DND-41 (cell line): ENCODE results near the gene TBATA.

Source experiments
- ATAC-seq: fragments of 200-7000 bp; cut with Tn5 transposase; 3 replicates; pipeline ENCODE4 v1.9.1; 2021; ENCODE audit warnings: low read depth; ENCODE audit not compliant: insufficient read depth
- DNase-seq: peaks from one replicate; pipeline ENCODE4 v3.0.0-alpha.2; 2020
- H2AFZ ChIP-seq: 2 replicates; pipeline ENCODE4 v1.6.0; 2012; ENCODE audit warnings: low read depth, low read length
- H3K27ac ChIP-seq: 2 replicates; pipeline ENCODE4 v1.5.1; 2012; ENCODE audit warnings: low read length, inconsistent platforms
- H3K27me3 ChIP-seq: fragments of 200-600 bp; sonication (generic); 2 replicates; pipeline ENCODE4 v1.6.0; 2012; ENCODE audit warnings: low read length, mild to moderate bottlenecking, inconsistent platforms; ENCODE audit not compliant: insufficient read depth, poor library complexity
- H3K36me3 ChIP-seq: 2 replicates; pipeline ENCODE4 v1.5.1; 2012; ENCODE audit warnings: low read length, inconsistent platforms; ENCODE audit not compliant: insufficient read depth
- H3K4me1 ChIP-seq: 2 replicates; pipeline ENCODE4 v1.5.1; 2012; ENCODE audit warnings: mild to moderate bottlenecking, low read length; ENCODE audit not compliant: insufficient read depth
- H3K4me2 ChIP-seq: 2 replicates; pipeline ENCODE4 v1.6.0; 2012; ENCODE audit warnings: mild to moderate bottlenecking, moderate library complexity, low read length, inconsistent platforms; ENCODE audit not compliant: insufficient read depth
- H3K4me3 ChIP-seq, 2 experiments: fragments of 200-600 bp in 1 of 2; shearing (Covaris generic) in 1 of 2; 2 replicates each; pipeline ENCODE4 v1.5.1; 2012 to 2016; ENCODE audit warnings: inconsistent platforms in 2 of 2, low read length in 2 of 2, mild to moderate bottlenecking in 2 of 2, low read depth in 1 of 2, moderate library complexity in 1 of 2
- H3K79me2 ChIP-seq: 2 replicates; pipeline ENCODE4 v1.6.0; 2012; ENCODE audit warnings: low read length, inconsistent platforms; ENCODE audit not compliant: insufficient read depth
- H3K9ac ChIP-seq: 2 replicates; pipeline ENCODE4 v1.6.0; 2012; ENCODE audit warnings: low read depth, mild to moderate bottlenecking, inconsistent platforms, low read length, moderate library complexity
- H3K9me3 ChIP-seq: 2 replicates; pipeline ENCODE4 v1.5.1; 2012; ENCODE audit warnings: low read length, moderate library complexity, mild to moderate bottlenecking, inconsistent platforms; ENCODE audit not compliant: insufficient read depth, severe bottlenecking
- H4K20me1 ChIP-seq: 2 replicates; pipeline ENCODE4 v1.6.0; 2012; ENCODE audit warnings: low read length; ENCODE audit not compliant: insufficient read depth
- CTCF ChIP-seq: IDR thresholded peaks from 2 replicates; pipeline ENCODE4 v1.5.1; 2012; ENCODE audit warnings: borderline replicate concordance, low read length, moderate library complexity, mild to moderate bottlenecking; ENCODE audit not compliant: poor library complexity, severe bottlenecking; ENCODE audit errors: extremely low read depth
- EZH2 ChIP-seq: IDR thresholded peaks from 3 replicates; pipeline ENCODE4 v1.6.1; 2012; ENCODE audit warnings: borderline replicate concordance, low read depth, mild to moderate bottlenecking, moderate library complexity, low read length, inconsistent platforms; ENCODE audit not compliant: severe bottlenecking

The TBATA gene

GRCh38 chr10:70762441-70763175 lies 22.6 kb downstream of the TBATA start:
- DNase-seq = no peak
- Histone ChIP-seq H3K4me3 (no peak overlapping the region), H3K9ac (no peak overlapping the region), H3K4me1 (peaks cover 30% of the 10 kb centered on the region), H2AFZ (no peak overlapping the region), H3K27me3 (no peaks in the 10 kb centered on the region), H3K27ac (no peak overlapping the region), H4K20me1 (no peaks in the 10 kb centered on the region), H3K79me2 (no peaks in the 10 kb centered on the region), H3K9me3 (peaks cover 20% of the 10 kb centered on the region), H3K36me3 (no peaks in the 10 kb centered on the region), H3K4me2 (no peak overlapping the region)
- TF ChIP-seq EZH2 (no peak), CTCF (no peak)
- ATAC-seq = no peak

DNA sequence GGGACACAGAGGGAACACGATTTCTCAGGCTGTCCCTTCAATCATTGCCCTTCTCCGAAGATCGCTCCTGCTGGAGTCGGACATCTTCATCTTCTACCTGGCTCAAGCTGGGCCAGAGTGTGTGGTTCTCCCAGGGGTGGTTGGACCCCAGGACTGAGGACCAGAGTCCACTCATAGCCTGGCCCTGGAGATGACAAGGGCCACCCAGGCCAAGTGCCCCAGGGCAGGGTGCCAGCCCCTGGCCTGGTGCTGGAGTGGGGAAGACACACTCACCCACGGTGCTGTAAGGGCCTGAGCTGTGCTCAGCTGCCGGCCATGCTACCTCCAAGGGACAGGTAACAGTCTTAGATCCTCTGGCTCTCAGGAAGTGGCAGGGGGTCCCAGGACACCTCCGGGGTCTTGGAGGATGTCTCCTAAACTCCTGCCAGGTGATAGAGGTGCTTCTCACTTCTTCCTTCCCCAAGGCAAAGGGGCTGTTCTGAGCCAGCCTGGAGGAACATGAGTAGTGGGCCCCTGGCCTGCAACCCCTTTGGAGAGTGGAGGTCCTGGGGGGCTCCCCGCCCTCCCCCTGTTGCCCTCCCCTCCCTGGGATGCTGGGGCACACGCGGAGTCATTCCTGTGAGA lies 23.3 kb downstream of the TBATA start:
- Histone ChIP-seq H3K27ac (no peak overlapping the region), H3K9ac (no peak overlapping the region), H3K27me3 (no peaks in the 10 kb centered on the region), H3K36me3 (no peaks in the 10 kb centered on the region), H3K4me2 (no peak overlapping the region), H3K9me3 (peaks cover 19% of the 10 kb centered on the region), H3K79me2 (no peaks in the 10 kb centered on the region), H2AFZ (no peak overlapping the region), H3K4me1 (peaks cover 30% of the 10 kb centered on the region), H3K4me3 (no peak overlapping the region), H4K20me1 (no peaks in the 10 kb centered on the region)
- ATAC-seq = no peak
- no peak for DNase-seq
- TF ChIP-seq CTCF (no peak), EZH2 (no peak)

- DNase-seq (no peak), ATAC-seq (no peak)
- TF ChIP-seq EZH2 (no peak), CTCF (no peak)
- H4K20me1 ChIP-seq = no peaks in the 10 kb centered on the region
- H3K27ac ChIP-seq = no peak overlapping the region
- H3K4me1 ChIP-seq = peaks cover 30% of the 10 kb centered on the region
- no peak overlapping the region for H3K4me3 ChIP-seq
- H3K9ac ChIP-seq = no peak overlapping the region
- no peak overlapping the region for H3K4me2 ChIP-seq
- no peaks in the 10 kb centered on the region for H3K27me3 ChIP-seq
- no peaks in the 10 kb centered on the region for H3K79me2 ChIP-seq
- peaks cover 11% of the 10 kb centered on the region for H3K9me3 ChIP-seq
- H2AFZ ChIP-seq = no peak overlapping the region
- H3K36me3 ChIP-seq = no peaks in the 10 kb centered on the region
Measured at GRCh38 chr10:70761031-70761601, 24.1 kb downstream of the TBATA start.
